Common myeloid progenitor, CD34-positive (primary cell): ENCODE results near the gene HDAC9.

ENCODE experiments used
- CTCF ChIA-PET: fragments of 350-600 bp; sonication (Branson Sonifier 250); formaldehyde crosslinking; loops from one replicate; lab custom pipeline; 2021; ENCODE audit warnings: antibody characterized with exemption; lab: Charles Lee
- POLR2A ChIA-PET: fragments of 350-600 bp; sonication (Branson Sonifier 250); formaldehyde crosslinking; loops from one replicate; lab custom pipeline; 2021; ENCODE audit warnings: antibody characterized with exemption; lab: Charles Lee
- DNase-seq, 3 donors: peaks; one replicate each; pipeline versions ENCODE4 v3.0.0 to v3.0.0-alpha.2; 2013
- H3K27ac ChIP-seq, 2 experiments: 1 replicate in 1 of 2; 2 replicates in 1 of 2; pipeline ENCODE4 v1.7.0; 2013; ENCODE audit warnings: inconsistent platforms in 2 of 2, low read length in 2 of 2, mild to moderate bottlenecking in 2 of 2, low read depth in 1 of 2, moderate library complexity in 1 of 2; ENCODE audit not compliant: severe bottlenecking in 2 of 2, insufficient read depth in 1 of 2, poor library complexity in 1 of 2
- H3K27me3 ChIP-seq, 5 experiments: replicated peaks in 2 of 5; 1 replicate in 3 of 5; 2 replicates in 2 of 5; pipeline versions ENCODE4 v1.6.1 to v1.7.0; 2013; ENCODE audit warnings: low read length in 4 of 5, mild to moderate bottlenecking in 2 of 5, moderate library complexity in 2 of 5, inconsistent platforms in 1 of 5; ENCODE audit not compliant: insufficient read depth in 5 of 5, control insufficient read depth in 4 of 5
- H3K36me3 ChIP-seq, 4 experiments: 1 replicate in 2 of 4; 2 replicates in 2 of 4; pipeline versions ENCODE4 v1.6.1 to v1.7.0; 2013; ENCODE audit warnings: low read length in 3 of 4, control low read depth in 1 of 4, mild to moderate bottlenecking in 1 of 4; ENCODE audit not compliant: control insufficient read depth in 4 of 4, insufficient read depth in 4 of 4
- H3K4me1 ChIP-seq, 4 experiments: 1 replicate in 3 of 4; 2 replicates in 1 of 4; pipeline versions ENCODE4 v1.6.1 to v1.7.1; 2013; ENCODE audit warnings: low read length in 3 of 4, mild to moderate bottlenecking in 3 of 4, control low read depth in 1 of 4, inconsistent platforms in 1 of 4, moderate library complexity in 1 of 4; ENCODE audit not compliant: control insufficient read depth in 4 of 4, insufficient read depth in 4 of 4; ENCODE audit errors: control extremely low read depth in 1 of 4
- H3K4me3 ChIP-seq, 7 experiments: 1 replicate in 4 of 7; 2 replicates in 3 of 7; pipeline versions ENCODE4 v1.5.1 to v1.7.0; 2013; ENCODE audit warnings: mild to moderate bottlenecking in 7 of 7, low read length in 6 of 7, moderate library complexity in 6 of 7, inconsistent platforms in 2 of 7, low read depth in 2 of 7, control low read depth in 1 of 7; ENCODE audit not compliant: insufficient read depth in 4 of 7, control insufficient read depth in 1 of 7; ENCODE audit errors: extremely low read depth in 1 of 7
- H3K9me3 ChIP-seq, 5 experiments: 1 replicate in 4 of 5; 2 replicates in 1 of 5; pipeline versions ENCODE4 v1.6.1 to v1.7.1; 2013; ENCODE audit warnings: low read length in 4 of 5, mild to moderate bottlenecking in 2 of 5, inconsistent platforms in 1 of 5, low read depth in 1 of 5, moderate library complexity in 1 of 5; ENCODE audit not compliant: control insufficient read depth in 4 of 5, insufficient read depth in 2 of 5; ENCODE audit errors: control extremely low read depth in 1 of 5
- WGBS: methylation state at CpG from one replicate; pipeline ENCODE4 v1.1.5; 2013; ENCODE audit not compliant: insufficient coverage; 5-methylcytosine and 5-hydroxymethylcytosine counted together

HDAC9 gene

DNA sequence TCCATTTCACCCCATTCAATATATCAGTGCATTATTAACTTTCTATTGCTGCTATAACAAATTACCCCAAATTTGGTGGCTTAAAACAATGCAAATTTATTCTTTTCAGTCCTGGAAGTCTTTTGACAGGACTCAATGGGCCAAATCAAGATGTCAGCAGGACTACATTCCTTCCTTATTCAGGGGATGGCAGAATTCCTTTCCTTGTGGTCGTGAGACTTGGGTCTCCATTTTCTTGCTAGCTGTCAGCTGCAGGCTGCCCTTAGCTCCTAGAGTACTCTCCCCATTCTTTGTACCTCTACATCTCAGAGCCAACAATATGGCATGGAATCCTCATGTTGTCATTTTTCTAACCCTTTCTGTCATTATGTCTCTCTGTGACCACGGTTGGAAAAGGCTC is 310.6 kb downstream of the HDAC9 start:
- H3K27ac ChIP-seq: no peak overlapping the region
- no peaks in the 10 kb centered on the region for H3K36me3 ChIP-seq
- DNase-seq: no peak
- WGBS: 92% methylated on average over 1 of the region's 2 CpGs
- ChIA-PET POLR2A (no interaction called here), CTCF (no interaction called here)
- H3K4me1 ChIP-seq: no peaks in the 10 kb centered on the region
- H3K27me3 ChIP-seq: no peaks in the 10 kb centered on the region
- peaks cover 0 to 5% (median 0%) of the 10 kb centered on the region in 5 experiments for H3K9me3 ChIP-seq
- no peak overlapping the region for H3K4me3 ChIP-seq

- 100% methylated on average over 1 of the region's 3 CpGs for WGBS
- H3K36me3 ChIP-seq: no peaks in the 10 kb centered on the region
- ChIA-PET CTCF (no interaction called here), POLR2A (no interaction called here)
- H3K27ac ChIP-seq: no peak overlapping the region
- no peak overlapping the region for H3K4me3 ChIP-seq
- H3K27me3 ChIP-seq: no peaks in the 10 kb centered on the region
- H3K4me1 ChIP-seq: no peaks in the 10 kb centered on the region
- H3K9me3 ChIP-seq: peaks cover 0 to 5% (median 0%) of the 10 kb centered on the region in 5 experiments
- no peak for DNase-seq
These were observed 312.5 kb downstream of the HDAC9 start for GRCh38 chr7:18808026-18808425.

DNA sequence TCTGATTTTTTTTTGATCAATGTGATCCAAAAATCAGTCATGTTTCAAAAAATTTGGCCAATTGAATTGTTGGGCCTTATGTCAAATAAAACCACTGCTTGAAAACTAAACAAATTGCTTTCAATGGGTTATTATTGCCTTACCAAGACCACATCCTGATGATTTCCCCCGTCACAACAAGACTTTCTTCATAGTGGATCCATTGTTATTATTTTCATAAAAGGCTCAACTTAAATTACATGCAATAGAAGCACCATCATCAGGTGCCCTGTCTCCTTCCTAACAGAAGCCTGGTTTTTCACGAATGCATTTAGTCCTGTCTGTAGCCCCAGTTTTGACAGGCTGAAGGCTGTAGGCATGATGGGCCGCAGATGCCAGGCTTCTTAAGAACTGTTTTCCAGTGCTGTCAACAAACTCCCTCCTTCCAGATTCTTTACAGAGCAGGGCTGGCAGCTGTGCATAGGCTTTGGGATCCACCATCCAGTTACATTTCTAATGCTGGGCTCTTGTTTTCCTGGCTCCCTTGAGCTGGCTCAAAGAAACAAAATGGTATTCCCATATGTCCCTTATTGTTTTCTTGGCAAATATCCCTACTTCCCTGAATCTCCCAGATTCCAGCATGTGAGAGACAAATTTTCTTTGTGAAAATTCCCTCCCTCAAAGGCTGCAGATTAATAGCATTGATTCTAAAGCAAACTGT is 319.9 kb downstream of the HDAC9 start:
- no peaks in the 10 kb centered on the region for H3K4me1 ChIP-seq
- no peak overlapping the region for H3K4me3 ChIP-seq
- DNase-seq: no peak
- ChIA-PET POLR2A (no interaction called here), CTCF (no interaction called here)
- WGBS: 97% methylated on average over 3 of the region's 3 CpGs
- peaks cover 0 to 1% (median 0%) of the 10 kb centered on the region in 5 experiments for H3K9me3 ChIP-seq
- no peaks in the 10 kb centered on the region for H3K36me3 ChIP-seq
- no peaks in the 10 kb centered on the region for H3K27me3 ChIP-seq
- H3K27ac ChIP-seq: no peak overlapping the region

DNA sequence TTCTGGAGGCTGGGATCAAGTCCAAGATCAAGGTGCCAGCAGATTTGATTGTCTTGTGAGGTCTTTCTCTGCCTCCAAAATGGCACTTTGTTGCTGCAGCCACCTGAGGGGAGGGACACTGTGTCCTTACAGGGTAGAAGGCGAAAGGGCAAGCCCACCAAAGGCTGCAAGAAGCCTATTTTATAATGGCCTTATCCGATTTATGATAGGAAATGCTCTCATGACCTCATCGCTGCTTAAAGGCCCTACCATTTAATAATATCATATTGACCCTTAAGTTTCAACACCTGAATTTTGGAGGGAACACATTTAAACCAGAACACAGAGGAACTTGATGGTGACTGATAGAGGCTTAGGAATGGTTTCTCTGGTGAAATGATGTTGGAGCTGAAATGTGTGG is 325.4 kb downstream of the HDAC9 start:
- ChIA-PET POLR2A (no interaction called here), CTCF (no interaction called here)
- Histone ChIP-seq H3K27me3 (no peaks in the 10 kb centered on the region), H3K36me3 (no peaks in the 10 kb centered on the region), H3K9me3 (peaks cover 0 to 1% (median 0%) of the 10 kb centered on the region in 5 experiments), H3K27ac (no peak overlapping the region), H3K4me1 (no peaks in the 10 kb centered on the region), H3K4me3 (no peak overlapping the region)
- DNase-seq: no peak
- 100% methylated on average over 3 of the region's 3 CpGs for whole genome bisulfite sequencing

GRCh38 chr7:18821554-18821953 is 326.0 kb downstream of the HDAC9 start:
- H3K4me1 ChIP-seq: no peaks in the 10 kb centered on the region
- CTCF ChIA-PET: no interaction called here
- H3K4me3 ChIP-seq: no peak overlapping the region
- H3K36me3 ChIP-seq: no peaks in the 10 kb centered on the region
- DNase-seq: no peak
- POLR2A ChIA-PET: no interaction called here
- no peak overlapping the region for H3K27ac ChIP-seq
- H3K27me3 ChIP-seq: no peaks in the 10 kb centered on the region
- H3K9me3 ChIP-seq: peaks cover 0 to 1% (median 0%) of the 10 kb centered on the region in 5 experiments

- H3K27ac ChIP-seq: no peak overlapping the region
- 100% methylated on average over 2 of the region's 2 CpGs for WGBS
- no peaks in the 10 kb centered on the region for H3K9me3 ChIP-seq
- no peaks in the 10 kb centered on the region for H3K27me3 ChIP-seq
- ChIA-PET POLR2A (no interaction called here), CTCF (no interaction called here)
- no peak for DNase-seq
- H3K36me3 ChIP-seq: no peaks in the 10 kb centered on the region
- H3K4me3 ChIP-seq: no peak overlapping the region
- H3K4me1 ChIP-seq: no peaks in the 10 kb centered on the region
These were observed 328.6 kb downstream of the HDAC9 start for GRCh38 chr7:18824157-18824556.

DNA sequence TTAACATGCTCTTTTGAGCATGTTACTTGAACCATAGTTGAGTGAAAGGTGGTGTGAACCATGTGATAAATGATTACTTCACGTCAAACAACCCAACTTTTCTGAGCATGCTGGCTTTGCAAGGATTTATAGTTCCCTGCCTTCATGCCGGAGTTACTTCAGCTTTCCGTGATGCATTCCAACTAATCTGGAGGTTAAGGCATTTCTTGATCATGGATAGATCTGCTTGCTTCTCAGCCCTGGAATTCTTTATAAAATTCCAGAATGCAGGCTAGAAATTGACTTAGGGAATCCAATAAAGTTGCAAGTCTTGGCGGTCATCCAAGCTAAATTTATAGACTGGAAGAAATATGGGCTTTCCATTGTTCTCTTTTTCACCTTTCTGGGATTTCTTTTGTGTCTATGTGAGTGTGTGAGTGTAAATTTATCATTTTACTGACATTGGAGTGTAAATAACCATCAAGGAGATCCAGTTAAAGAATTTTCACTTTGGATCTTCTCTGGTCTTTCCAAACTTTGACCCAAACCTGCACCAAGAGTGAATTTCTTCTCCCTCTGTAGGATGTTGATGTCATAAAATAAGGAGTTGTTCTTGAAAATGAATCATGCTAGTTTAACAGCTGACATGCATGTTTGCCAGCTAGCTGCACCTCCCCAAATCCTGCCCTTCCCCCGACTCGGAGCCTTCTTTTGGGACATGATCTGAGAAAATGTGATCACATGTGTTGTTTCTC is 332.9 kb downstream of the HDAC9 start:
- Histone ChIP-seq H3K4me1 (no peaks in the 10 kb centered on the region), H3K9me3 (no peaks in the 10 kb centered on the region), H3K27ac (no peak overlapping the region), H3K27me3 (no peaks in the 10 kb centered on the region), H3K36me3 (no peaks in the 10 kb centered on the region), H3K4me3 (no peak overlapping the region)
- POLR2A ChIA-PET: no interaction called here
- CTCF ChIA-PET: no interaction called here
- 85% methylated on average over 4 of the region's 6 CpGs for WGBS
- DNase-seq: no peak
